Measurements from ENCODE around the gene MACROD2. TPM values are rescaled to one million over a fixed set of nuclear protein-coding genes. Genes with fewer than 3 reads are reported as not detected.

The MACROD2 gene
- total RNA-seq, 1 experiment from 2014 or later = 3.7 TPM

GRCh38 chr20:14647016-14647415 is 651.7 kb downstream of the MACROD2 start:
- Histone ChIP-seq H3K4me1 (ENCODE audit: control insufficient read depth in 1 of 2, insufficient read depth in 2 of 2, low read length in 2 of 2) (no peaks in the 10 kb centered on the region), H2AFZ (ENCODE audit: low read depth, low read length, poor library complexity, severe bottlenecking) (no peak overlapping the region), H3K9me3 (ENCODE audit: control insufficient read depth in 1 of 2, insufficient read depth in 1 of 2, low read depth in 1 of 2, low read length in 2 of 2) (no peaks in the 10 kb centered on the region; a peak in 1 of 4 replicates), H3K4me2 (ENCODE audit: low read length) (no peak overlapping the region), H4K20me1 (ENCODE audit: insufficient read depth) (no peaks in the 10 kb centered on the region), H3K9ac (ENCODE audit: low read length) (no peak overlapping the region), H3K27me3 (ENCODE audit: insufficient read depth, low read length) (no peaks in the 10 kb centered on the region), H3K4me3 (replicated peaks in 1 of 2; ENCODE audit: low read depth in 1 of 2, low read length in 2 of 2) (no peak overlapping the region), H3K79me2 (ENCODE audit: insufficient read depth, low read length) (no peaks in the 10 kb centered on the region), H3K9me2 (ENCODE audit: insufficient read depth) (no peaks in the 10 kb centered on the region), H3K27ac (ENCODE audit: low read depth, low read length) (no peak overlapping the region), H3K36me3 (ENCODE audit: control insufficient read depth in 1 of 2, insufficient read depth in 2 of 2, low read length in 2 of 2) (no peaks in the 10 kb centered on the region)
- TF ChIP-seq CEBPB (IDR thresholded peaks at IDR 0.05; ENCODE audit: low read depth) (no peak), SP1 (IDR thresholded peaks at IDR 0.05; ENCODE audit: low read depth) (no peak), ZNF274 (IDR thresholded peaks at IDR 0.05; ENCODE audit: low read depth, low read length) (no peak), MAX (IDR thresholded peaks at IDR 0.05) (no peak), CTCF (IDR thresholded peaks at IDR 0.05 in 2 of 3, conservative IDR thresholded peaks at IDR 0.05 in 1 of 3; ENCODE audit: borderline replicate concordance in 1 of 3, insufficient read depth in 1 of 3, low read depth in 2 of 3, low read length in 2 of 3) (no peak), SRF (IDR thresholded peaks at IDR 0.05; ENCODE audit: low read depth) (no peak), POLR2A (IDR thresholded peaks at IDR 0.05; ENCODE audit: borderline replicate concordance, extremely low read depth, insufficient read depth, insufficient read length) (no peak), YY1 (IDR thresholded peaks at IDR 0.05; ENCODE audit: extremely low read depth, insufficient replicate concordance, low read depth, low read length) (no peak), JUND (IDR thresholded peaks at IDR 0.05) (no peak)
- TF ChIP-seq, protein P1, sequence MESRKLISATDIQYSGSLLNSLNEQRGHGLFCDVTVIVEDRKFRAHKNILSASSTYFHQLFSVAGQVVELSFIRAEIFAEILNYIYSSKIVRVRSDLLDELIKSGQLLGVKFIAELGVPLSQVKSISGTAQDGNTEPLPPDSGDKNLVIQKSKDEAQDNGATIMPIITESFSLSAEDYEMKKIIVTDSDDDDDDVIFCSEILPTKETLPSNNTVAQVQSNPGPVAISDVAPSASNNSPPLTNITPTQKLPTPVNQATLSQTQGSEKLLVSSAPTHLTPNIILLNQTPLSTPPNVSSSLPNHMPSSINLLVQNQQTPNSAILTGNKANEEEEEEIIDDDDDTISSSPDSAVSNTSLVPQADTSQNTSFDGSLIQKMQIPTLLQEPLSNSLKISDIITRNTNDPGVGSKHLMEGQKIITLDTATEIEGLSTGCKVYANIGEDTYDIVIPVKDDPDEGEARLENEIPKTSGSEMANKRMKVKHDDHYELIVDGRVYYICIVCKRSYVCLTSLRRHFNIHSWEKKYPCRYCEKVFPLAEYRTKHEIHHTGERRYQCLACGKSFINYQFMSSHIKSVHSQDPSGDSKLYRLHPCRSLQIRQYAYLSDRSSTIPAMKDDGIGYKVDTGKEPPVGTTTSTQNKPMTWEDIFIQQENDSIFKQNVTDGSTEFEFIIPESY (IDR thresholded peaks at IDR 0.05; ENCODE audit: extremely low read depth, insufficient replicate concordance, low read length) = no peak
- DNase-seq (ENCODE audit: low read depth, low spot score) = no peak
- BruUV-seq (replicated peaks) = no TSS peak
- POLR2A ChIA-PET = no interaction called here
- CTCF ChIA-PET = no interaction called here
- RAD21 ChIA-PET (ENCODE audit: low non-redundant PET in 1 of 2, low total read pairs in 2 of 2, uncharacterized antibody in 2 of 2, unreplicated experiment in 2 of 2) = no interaction called here
- no peak for ATAC-seq
- intact Hi-C loops (cut with micrococcal nuclease) = no loop called here

All from HCT116 (cell line).